ENCODE measurements around the gene SWSAP1.

SWSAP1 gene

DNA sequence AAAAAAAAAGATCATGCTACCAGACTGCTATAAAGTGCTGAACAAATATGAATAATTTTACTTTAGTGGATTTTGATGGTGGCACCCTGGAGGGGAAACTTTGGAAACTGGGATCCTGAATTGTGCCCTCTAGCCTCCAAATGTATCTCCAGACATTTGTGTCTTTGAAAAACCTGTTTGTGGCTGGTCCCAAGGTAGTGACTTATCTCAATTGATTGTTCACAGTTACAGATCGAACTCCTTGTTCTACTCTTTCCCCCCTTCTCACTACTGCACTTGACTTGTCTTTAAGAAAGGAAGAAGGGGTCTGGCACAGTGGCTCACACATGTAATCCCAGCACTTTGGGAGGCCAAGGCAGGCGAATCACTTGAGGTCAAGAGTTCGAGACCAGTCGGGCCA lies 34.1 kb downstream of the SWSAP1 start:
- DNase-seq (ENCODE audit: low read depth in 2 of 2, low spot score in 1 of 2) = no peak

DNA sequence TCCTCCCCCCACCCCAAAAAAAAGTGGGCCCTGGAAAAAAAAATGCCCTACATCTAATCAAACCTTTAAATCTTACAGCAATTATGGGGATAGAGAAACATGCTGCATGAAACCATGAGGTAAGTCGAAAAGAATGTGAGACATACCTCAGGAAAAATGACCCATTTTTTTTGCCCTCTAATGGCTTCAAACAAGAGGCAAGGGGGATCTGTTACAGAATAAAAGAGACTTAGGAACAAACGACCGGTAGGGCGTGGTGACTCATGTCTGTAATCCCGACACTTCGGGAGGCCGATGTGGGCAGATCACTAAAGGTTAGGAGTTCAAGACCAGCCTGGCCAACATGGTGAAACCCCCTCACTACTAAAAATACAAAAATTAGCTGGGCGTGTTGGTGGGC lies 36.2 kb downstream of the SWSAP1 start:
- no peak for DNase-seq (ENCODE audit: low read depth in 2 of 2, low spot score in 1 of 2)

DNA sequence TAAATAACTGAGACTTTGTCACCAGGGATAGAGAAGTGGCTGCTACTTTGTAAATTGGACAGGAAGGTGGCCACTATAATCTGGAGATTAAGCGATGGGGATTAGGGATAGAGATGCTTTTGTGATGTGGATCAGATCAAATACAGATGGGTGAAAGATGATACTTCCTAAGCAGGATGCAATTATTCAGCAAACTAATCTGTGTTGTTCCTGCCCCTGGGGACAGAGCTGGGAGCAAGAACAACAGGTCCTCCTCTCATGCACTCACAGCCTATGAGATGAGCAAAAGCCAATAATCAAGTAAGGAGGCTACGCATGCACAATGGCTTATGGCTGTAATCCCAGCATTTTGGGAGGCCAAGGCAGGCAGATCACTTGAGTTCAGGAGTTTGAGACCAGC lies 40.1 kb downstream of the SWSAP1 start:
- DNase-seq (ENCODE audit: low read depth in 2 of 2, low spot score in 1 of 2) = no peak

DNA sequence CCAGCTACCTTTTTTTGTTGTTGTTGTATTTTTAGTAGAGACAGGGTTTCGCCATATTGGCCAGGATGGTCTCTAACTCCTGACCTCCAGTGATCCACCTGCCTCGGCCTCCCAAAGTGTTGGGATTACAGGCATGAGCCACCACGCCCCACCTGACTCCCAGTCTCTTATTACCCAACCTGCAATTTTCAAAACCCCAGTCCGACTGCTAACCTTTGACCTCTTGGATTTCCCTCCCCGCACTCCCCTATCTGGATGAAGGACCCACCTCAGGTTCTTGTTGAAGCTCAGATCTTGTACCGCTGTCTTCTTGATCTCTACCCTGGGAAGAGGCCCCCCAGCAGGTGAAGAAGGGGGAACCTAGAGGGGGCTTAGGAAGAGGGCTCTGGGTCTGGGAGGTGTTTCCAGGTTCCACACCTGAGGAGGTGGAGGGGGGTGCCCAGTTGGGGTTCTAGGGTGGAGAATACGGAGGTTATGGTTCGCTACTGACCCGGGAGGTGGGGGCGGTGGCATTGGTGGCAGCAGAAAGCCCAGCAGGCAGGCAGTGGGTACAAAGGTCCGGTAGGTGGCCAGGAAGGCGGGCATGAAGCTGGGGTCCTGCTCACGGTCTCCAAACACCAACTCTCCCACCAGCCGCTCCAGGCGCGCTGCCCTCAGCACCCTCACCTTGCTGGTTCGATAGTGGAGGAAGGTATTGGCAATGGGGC lies 42.0 kb downstream of the SWSAP1 start:
- DNase-seq (ENCODE audit: low read depth in 2 of 2, low spot score in 1 of 2) = no peak

DNA sequence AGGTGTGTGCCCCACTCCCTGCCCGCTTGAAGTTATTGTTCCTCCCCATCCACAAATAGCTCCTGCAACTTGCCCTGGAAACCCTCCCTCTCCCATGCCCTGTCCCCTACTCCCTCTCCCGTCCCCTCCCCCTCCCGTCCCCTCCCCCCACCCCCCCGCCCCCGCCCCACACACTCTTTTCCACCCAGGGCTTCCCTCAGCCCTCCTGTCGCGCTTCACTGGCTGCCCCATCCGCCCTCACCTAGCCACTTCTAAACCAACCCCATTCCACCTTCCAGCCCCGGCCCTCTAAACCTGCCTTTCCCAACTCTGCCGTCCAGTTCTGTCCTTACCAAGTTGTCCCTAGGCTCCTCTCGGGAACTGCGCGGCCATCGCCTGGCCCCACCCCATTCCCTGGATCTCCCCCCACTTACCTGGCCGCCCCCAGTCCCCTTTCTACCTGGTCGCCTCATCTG lies 43.7 kb downstream of the SWSAP1 start:
- DNase-seq (ENCODE audit: low read depth in 2 of 2, low spot score in 1 of 2) = no peak

DNA sequence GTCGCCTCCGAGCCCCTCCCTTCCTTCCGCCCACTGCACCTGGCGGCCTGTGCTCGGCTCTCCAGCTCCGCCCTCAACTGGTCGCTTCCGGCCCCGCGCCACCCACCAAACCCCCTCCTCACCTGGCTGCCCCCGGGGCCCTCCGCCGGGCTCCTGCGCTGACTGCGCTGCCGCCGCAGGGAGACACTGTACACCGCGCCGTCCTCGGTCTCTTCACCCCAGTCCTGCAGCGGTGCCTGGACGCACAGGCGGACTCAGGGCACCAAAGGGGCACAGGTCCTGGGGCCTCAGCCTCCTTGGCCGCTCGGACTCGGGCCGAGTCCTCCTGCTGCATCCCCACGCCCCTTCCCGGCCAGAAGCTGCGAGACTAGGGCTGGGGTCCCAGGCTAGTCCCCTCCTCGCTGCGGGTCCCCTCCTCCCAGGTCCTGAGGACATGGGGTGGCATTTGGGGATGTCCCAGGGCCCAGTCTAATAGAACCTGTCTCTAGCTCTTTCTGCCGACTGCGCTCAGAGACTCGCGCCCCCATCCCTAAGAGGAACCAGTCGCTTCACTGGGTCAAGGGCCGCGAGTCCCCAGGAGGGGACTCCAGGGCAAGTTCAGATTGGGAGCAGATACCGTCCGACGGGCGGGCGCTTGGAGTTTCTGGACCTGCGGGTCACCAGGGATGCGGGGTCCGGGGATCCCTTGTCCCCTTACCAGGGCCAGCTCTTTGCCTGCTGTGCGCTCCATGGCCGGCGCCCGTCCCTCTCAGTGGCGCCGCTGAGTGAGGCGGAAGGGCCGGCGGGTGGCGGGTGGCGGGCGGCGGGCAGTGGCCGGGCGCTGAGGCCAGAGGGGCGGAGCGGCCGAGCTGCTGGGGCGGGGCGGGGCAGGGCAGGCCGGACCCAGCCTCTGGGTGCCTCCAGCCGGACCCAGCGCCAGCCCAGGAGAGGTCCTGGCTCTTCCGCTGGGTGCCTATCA lies 44.4 kb downstream of the SWSAP1 start, which contains the start of gene RGL3:
Gene RGL3 (minus strand): TSS at position 766 of the 958 bp plus-strand sequence. CDS start 36 bp downstream, at position 730.
- no peak for DNase-seq (ENCODE audit: low read depth in 2 of 2, low spot score in 1 of 2)

DNA sequence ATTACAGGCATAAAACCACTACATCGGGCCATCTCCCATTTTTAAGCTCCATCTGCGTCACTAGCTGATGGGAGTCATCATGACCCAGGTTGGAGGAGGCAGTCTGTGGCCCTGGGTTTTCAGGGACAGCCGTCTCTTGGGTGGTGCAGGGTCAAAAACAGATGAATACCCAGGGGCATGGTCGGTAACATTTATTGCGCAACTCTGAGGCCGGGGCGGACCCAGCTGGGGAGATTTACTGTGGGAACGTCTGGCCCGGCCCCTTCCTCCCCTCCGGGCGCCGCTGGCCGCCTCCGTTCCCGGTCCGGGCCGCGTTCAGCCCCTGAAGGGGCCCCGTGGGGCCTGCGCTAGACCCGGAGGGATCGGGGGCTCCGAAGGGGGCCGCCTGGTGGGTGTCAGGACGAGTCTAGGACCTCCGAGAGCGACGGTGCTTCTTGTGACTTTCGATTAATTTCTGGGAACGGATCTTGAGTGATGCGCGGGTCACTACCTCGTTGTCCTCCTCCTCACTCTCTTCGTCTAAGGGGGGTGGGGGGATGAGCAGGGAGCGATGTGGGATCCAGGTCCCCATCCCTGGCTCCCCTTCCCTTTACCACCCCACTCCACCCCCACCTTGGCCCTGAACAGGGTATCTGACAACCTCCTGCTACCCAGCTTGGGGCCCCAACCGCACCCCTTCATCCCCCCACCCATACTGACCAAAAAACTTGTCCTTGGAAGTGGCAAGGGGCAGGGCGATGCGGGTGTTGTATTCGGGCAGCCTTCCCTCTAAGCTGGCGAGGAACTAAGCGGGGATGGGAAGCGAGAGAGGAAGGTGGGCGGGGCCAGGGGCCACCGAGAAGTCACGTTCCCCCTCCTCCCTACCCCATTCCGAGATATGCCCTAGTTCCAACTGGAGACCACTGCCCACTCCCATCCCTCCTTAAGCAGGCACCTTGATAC lies 46.2 kb downstream of the SWSAP1 start:
- no peak for DNase-seq (ENCODE audit: low read depth in 2 of 2, low spot score in 1 of 2)

DNA sequence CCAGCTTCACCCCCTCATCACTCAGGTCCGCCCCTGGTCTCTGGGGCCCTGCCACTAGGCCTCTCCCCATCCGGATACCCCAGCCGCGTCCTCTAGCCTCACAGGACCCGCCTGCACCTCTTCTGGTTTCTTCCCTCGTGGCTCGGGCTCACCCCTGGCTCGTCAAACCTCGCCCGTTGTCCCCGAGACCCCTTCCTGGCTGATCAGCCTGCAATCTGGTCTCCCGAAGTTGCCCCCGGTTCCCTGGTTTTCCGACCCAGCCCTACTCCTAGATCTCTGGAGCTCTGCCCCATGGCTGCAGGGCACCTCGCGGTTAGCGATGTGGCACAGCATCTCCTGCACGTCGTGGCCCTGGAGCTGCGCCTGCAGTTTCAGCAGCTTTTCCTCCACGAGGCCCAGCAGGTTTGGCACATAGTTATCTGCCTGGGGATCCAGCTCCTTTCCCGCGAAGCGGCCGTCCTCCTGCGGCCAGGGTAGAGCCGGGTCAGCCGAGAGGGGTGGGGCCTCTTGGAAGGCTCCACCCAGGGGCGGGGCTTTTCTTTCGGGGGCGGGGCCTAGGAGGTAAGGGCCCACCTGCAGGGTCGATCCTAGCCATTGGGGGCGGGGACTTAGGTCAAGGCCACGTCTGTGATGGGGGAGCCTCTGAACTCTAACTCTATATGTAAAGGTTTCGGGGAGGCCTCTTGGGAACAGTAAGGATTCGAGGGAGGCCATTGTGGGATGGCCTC lies 47.1 kb downstream of the SWSAP1 start:
- DNase-seq (ENCODE audit: low read depth in 2 of 2, low spot score in 1 of 2) = no peak

DNA sequence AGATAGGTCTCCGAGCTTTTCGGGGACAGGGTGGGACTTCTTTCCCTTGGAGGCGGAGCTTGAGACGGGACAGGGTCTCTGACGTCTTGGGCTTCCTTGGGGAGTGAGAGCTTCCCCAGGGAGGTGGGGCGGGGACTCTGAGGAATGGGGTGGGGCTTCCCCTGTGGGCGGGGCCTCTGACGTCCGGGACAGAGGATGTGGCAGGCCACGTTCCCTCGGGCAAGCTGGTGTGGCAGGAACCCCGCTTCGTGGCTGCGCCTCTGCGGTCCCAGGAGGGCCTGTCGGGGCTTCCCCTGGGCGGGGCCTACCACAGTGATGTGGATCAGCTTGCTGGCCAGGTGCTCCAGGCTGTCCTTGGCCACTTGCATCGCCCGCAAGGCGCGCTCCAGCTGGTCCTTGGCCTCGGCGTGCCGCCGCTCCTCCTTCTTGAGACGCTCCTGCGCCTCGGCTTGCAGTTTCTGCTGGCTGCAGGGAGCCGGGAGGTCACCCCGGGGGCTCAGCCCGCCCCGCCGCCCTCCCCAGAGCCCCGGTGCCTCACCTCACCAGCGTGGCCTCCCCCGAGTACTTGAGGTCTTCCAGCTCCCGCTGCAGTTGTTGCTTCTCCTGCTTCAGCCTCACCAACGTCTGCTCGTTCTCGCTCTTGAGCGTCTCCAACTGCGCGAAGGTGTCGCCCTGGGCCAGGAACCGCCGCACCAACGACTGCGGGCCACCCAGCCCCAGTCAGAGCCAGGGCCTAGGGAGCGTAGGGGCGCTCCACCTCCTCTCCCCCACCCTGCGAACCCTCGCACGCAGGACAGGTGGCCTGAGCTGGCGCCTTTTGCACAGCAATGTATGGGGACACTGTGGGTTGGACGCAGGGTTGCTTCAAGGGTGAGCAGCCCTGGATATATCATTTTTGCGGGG lies 47.9 kb downstream of the SWSAP1 start:
- peak in 1 of 2 donors; percentile 38 for DNase-seq (ENCODE audit: low read depth in 2 of 2, low spot score in 1 of 2)

DNA sequence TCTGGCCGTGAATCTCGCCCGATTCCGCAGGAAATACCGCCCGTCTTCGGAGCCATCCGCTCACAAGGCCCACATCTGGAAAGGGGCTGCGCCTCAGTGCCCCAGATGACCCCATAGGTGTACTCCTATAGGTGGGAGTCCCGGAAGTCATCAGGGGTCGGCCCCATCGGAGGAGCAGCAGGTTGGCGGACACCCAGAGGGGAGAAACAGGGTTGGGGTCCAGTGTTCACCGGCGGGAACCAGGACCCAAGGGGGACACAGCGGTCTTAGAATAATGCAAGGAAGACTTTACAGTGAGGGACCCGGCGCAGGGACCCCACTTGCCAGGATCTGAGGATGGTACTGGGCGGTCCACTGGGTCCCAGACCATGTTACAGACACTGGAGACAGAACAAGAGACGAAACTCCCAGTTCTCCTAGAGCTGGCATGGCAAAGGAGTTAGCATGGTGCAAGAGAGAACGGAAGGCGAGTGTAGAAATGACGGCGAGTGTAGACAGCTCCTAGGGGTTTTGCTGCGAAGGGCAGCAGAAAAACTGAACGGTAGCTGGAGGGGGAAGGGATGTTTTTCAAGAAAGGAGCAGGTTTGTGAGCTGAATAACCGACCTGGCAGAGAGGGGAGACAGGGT lies 48.8 kb downstream of the SWSAP1 start:
- no peak for DNase-seq (ENCODE audit: low read depth in 2 of 2, low spot score in 1 of 2)

DNA sequence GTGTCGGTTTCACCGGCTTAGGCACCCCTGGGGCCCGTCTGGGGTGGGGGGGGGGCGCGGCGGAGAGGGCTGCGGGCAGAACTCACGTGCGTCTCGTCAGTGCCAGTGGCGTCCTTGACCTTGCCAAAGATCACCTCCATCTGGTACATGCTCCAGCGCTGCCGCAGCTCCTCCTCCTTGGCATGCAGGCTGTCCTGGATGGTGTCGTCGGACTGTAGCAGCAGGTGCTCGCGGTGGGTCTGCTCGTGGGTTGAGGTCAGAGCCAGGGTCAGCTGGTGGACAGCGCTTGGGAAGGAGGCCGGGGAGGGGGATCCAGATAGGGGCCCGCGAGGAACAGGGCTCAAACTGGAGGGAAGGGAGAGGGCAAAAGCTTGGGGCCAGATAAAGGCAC lies 49.3 kb downstream of the SWSAP1 start:
- no peak for DNase-seq (ENCODE audit: low read depth in 2 of 2, low spot score in 1 of 2)

Measured in stimulated activated CD8-positive, alpha-beta memory T cell treated with anti-CD3 and anti-CD28 coated beads, Interleukin-4, amount 100 ng/mL, for 1 hour (primary cell).